HepG2 (cell line): Measurements from ENCODE around the gene PRSS12. TPM values are rescaled to one million over a fixed set of nuclear protein-coding genes. Genes with fewer than 3 reads are reported as not detected.
A peak's percentile ranks its signal among the peaks of the same experiment; 100 is the strongest.

Experiments used
- EP300 ChIP-seq, 3 experiments: sonication (generic) in 1 of 3; formaldehyde crosslinking in 1 of 3; IDR thresholded peaks; 2 replicates each; pipeline versions ENCODE4 v1.5.1 to v1.6.1; 2011 to 2020; ENCODE audit warnings: low read depth in 2 of 3, low read length in 2 of 3, borderline replicate concordance in 1 of 3, improper control_type of control experiment in 1 of 3, mild to moderate bottlenecking in 1 of 3, missing genetic modification reagents in 1 of 3, moderate library complexity in 1 of 3
- HOXD1 ChIP-seq: sonication (generic); formaldehyde crosslinking; IDR thresholded peaks from 2 replicates; pipeline ENCODE4 v1.5.0; 2020; ENCODE audit warnings: missing genetic modification reagents
- IRF9 ChIP-seq: sonication (generic); formaldehyde crosslinking; IDR thresholded peaks from 2 replicates; pipeline ENCODE4 v1.8.0; 2022; ENCODE audit warnings: missing genetic modification reagents, mild to moderate bottlenecking, borderline replicate concordance
- MLXIP ChIP-seq: sonication (generic); formaldehyde crosslinking; IDR thresholded peaks from 2 replicates; pipeline ENCODE4 v1.9.0; 2021; ENCODE audit warnings: missing genetic modification reagents, borderline replicate concordance
- NFE2L2 ChIP-seq: fragments of 150-350 bp; IDR thresholded peaks from 2 replicates; pipeline ENCODE4 v1.6.1; 2014; ENCODE audit warnings: low read length
- NKX3-1 ChIP-seq: sonication (generic); formaldehyde crosslinking; IDR thresholded peaks from 2 replicates; pipeline ENCODE4 v1.5.0; 2020; ENCODE audit warnings: missing genetic modification reagents
- PREB ChIP-seq: sonication (generic); formaldehyde crosslinking; IDR thresholded peaks from 2 replicates; pipeline ENCODE4 v1.4.0; 2020; ENCODE audit warnings: missing genetic modification reagents
- SAP130 ChIP-seq: IDR thresholded peaks from 2 replicates; pipeline ENCODE4 v1.6.1; 2016; ENCODE audit warnings: low read depth
- SKI ChIP-seq: fragments of 450-650 bp; IDR thresholded peaks from one replicate; pipeline ENCODE4 v1.6.1; 2018; ENCODE audit warnings: mild to moderate bottlenecking; ENCODE audit not compliant: partially characterized antibody
- ZFP36L1 ChIP-seq: sonication (generic); formaldehyde crosslinking; IDR thresholded peaks from 2 replicates; pipeline ENCODE4 v1.8.0; 2022; ENCODE audit warnings: mild to moderate bottlenecking, missing genetic modification reagents, moderate library complexity
- ZFP36L2 ChIP-seq: sonication (generic); formaldehyde crosslinking; IDR thresholded peaks from 2 replicates; pipeline ENCODE4 v1.4.0; 2020; ENCODE audit warnings: missing genetic modification reagents
- ZMYM4 ChIP-seq: sonication (generic); formaldehyde crosslinking; IDR thresholded peaks from 2 replicates; pipeline ENCODE4 v1.8.1; 2023; ENCODE audit warnings: mild to moderate bottlenecking, missing genetic modification reagents
- ZNF274 ChIP-seq: sonication (generic); formaldehyde crosslinking; IDR thresholded peaks from 2 replicates; pipeline ENCODE4 v1.5.1; 2020; ENCODE audit warnings: mild to moderate bottlenecking, missing genetic modification reagents
- ZNF354B ChIP-seq: sonication (generic); formaldehyde crosslinking; IDR thresholded peaks from 2 replicates; pipeline ENCODE4 v1.8.0; 2022; ENCODE audit warnings: mild to moderate bottlenecking, missing genetic modification reagents
- ZNF670 ChIP-seq: sonication (generic); formaldehyde crosslinking; IDR thresholded peaks from 2 replicates; pipeline ENCODE4 v1.8.0; 2022; ENCODE audit warnings: mild to moderate bottlenecking, missing genetic modification reagents, borderline replicate concordance
- polyA plus RNA-seq, 8 experiments: library from polyadenylated mRNA; depleted of rRNA in 3 of 8; stranded (reverse) in 7 of 8; unstranded in 1 of 8; fragments of >200 nt; fragmentation: Illumina TruSeq in 4 of 8; extraction: Trizol in 4 of 8; gene quantifications; 2 replicates each; pipeline versions ENCODE4 v1.2.1 to v1.2.3, GENCODE V29; 2011 to 2016; ENCODE audit warnings: low read depth in 4 of 8, missing spikeins in 1 of 8, mixed read lengths in 1 of 8; ENCODE audit not compliant: insufficient read depth in 1 of 8
- total RNA-seq, 5 experiments: library from RNA; depleted of rRNA; stranded (reverse); fragments of >200 nt; fragmentation: Illumina TruSeq; extraction: Trizol; gene quantifications; 2 replicates each; pipeline ENCODE4 v1.2.3, GENCODE V29; 2016; ENCODE audit warnings: low read depth in 1 of 5
- TF ChIP-seq, protein P1 (sequence below): sonication (generic); formaldehyde crosslinking; conservative IDR thresholded peaks from 2 replicates; pipeline ENCODE4 v1.4.0; 2020; ENCODE audit warnings: missing genetic modification reagents
- TF ChIP-seq, protein P2 (sequence below): sonication (generic); formaldehyde crosslinking; IDR thresholded peaks from 2 replicates; pipeline ENCODE4 v1.4.0; 2020; ENCODE audit warnings: mild to moderate bottlenecking, missing genetic modification reagents
- TF ChIP-seq, protein P3 (sequence below): sonication (generic); formaldehyde crosslinking; IDR thresholded peaks from 2 replicates; pipeline ENCODE4 v1.5.0; 2020; ENCODE audit warnings: missing genetic modification reagents

Gene PRSS12
- total and polyA plus RNA-seq, 2 of the 13 experiments (the other 11 are each of a cell fraction or from before 2014, with no cell fraction given) = 0.02 TPM; not detected in 1

DNA sequence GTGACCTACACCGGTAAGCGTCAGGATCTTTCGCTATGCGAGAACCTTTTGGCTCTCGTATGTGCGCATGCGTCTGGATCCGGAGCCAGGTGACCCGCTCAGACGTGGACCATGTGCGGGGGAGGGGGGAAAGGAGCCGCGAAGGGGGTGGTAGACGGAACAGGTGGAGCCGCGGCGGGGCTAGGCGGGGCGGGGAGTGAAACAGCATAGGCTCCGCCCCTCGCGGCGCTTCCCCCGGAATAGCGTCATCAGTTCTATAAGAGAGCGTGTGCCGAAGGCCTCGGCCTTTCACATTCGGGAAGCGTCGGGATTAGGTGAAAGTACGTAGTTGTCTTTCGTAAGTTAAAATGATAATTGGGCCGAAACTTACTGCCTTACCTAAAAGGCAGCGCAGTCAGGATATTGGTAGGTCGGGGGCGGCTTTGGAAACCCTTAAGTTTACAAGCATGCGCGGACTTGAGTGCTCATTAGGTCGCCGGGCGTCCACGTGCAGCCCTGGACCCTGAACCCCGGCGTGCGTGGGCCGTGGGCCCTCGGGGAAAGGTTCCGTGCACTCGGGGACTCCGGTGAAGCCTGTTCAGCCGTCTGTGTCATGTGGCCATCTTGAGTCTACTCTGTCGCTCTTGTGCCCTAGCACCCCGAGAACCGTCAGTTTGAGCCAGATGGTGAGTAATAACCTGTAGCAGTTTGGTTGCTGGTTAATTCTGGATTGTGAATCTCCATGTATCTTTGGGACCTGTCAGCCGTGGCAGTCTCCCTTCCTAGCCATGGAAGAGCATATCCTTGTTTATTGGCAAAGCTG lies 74.1 kb downstream of the PRSS12 start (continued):
- TF ChIP-seq MLXIP (CRISPR knock-in tag) (peak; percentile 76; the same call in 1 of the 2 replicates), HOXD1 (no peak), PREB (CRISPR knock-in tag) (no peak), ZNF354B (no peak), ZFP36L2 (CRISPR knock-in tag) (0 out of 2 replicates have a peak, but pooled peaks have one; percentile 32), ZFP36L1 (CRISPR knock-in tag) (0 out of 2 replicates have a peak, but pooled peaks have one; percentile 64), ZMYM4 (CRISPR knock-in tag) (peak; percentile 94), ZNF274 (0 out of 2 replicates have a peak, but pooled peaks have one; percentile 18), SKI (peak; percentile 62), NFE2L2 (no peak), IRF9 (CRISPR knock-in tag) (no peak), NKX3-1 (CRISPR knock-in tag) (peak; percentile 90), EP300 (IDR thresholded peaks at IDR 0.05; ENCODE audit: low read depth in 2 of 2, low read length in 2 of 2) (peak in 1 of 2 experiments; percentile 7; a peak in 1 of 4 replicates), EP300 (CRISPR knock-in tag; IDR thresholded peaks at IDR 0.05; ENCODE audit: borderline replicate concordance) (peak; percentile 29; the same call in 1 of the 2 replicates), ZNF670 (CRISPR knock-in tag) (peak; percentile 30; the same call in 1 of the 2 replicates), SAP130 (CRISPR knock-in tag) (peak; percentile 93)
- TF ChIP-seq, protein P1, sequence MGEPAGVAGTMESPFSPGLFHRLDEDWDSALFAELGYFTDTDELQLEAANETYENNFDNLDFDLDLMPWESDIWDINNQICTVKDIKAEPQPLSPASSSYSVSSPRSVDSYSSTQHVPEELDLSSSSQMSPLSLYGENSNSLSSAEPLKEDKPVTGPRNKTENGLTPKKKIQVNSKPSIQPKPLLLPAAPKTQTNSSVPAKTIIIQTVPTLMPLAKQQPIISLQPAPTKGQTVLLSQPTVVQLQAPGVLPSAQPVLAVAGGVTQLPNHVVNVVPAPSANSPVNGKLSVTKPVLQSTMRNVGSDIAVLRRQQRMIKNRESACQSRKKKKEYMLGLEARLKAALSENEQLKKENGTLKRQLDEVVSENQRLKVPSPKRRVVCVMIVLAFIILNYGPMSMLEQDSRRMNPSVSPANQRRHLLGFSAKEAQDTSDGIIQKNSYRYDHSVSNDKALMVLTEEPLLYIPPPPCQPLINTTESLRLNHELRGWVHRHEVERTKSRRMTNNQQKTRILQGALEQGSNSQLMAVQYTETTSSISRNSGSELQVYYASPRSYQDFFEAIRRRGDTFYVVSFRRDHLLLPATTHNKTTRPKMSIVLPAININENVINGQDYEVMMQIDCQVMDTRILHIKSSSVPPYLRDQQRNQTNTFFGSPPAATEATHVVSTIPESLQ = no peak
- TF ChIP-seq, protein P2, sequence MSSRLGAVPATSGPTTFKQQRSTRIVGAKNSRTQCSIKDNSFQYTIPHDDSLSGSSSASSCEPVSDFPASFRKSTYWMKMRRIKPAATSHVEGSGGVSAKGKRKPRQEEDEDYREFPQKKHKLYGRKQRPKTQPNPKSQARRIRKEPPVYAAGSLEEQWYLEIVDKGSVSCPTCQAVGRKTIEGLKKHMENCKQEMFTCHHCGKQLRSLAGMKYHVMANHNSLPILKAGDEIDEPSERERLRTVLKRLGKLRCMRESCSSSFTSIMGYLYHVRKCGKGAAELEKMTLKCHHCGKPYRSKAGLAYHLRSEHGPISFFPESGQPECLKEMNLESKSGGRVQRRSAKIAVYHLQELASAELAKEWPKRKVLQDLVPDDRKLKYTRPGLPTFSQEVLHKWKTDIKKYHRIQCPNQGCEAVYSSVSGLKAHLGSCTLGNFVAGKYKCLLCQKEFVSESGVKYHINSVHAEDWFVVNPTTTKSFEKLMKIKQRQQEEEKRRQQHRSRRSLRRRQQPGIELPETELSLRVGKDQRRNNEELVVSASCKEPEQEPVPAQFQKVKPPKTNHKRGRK (CRISPR knock-in tag) = no peak
- TF ChIP-seq, protein P3, sequence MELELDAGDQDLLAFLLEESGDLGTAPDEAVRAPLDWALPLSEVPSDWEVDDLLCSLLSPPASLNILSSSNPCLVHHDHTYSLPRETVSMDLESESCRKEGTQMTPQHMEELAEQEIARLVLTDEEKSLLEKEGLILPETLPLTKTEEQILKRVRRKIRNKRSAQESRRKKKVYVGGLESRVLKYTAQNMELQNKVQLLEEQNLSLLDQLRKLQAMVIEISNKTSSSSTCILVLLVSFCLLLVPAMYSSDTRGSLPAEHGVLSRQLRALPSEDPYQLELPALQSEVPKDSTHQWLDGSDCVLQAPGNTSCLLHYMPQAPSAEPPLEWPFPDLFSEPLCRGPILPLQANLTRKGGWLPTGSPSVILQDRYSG (CRISPR knock-in tag) = peak; percentile 93; the same call in 1 of the 2 replicates
